UCSD-AML1 (cell line): Measurements from ENCODE around the gene KRTAP12-1.

Experiments
- DNase-seq: peaks from one replicate; lab custom pipeline; 2025; ENCODE audit not compliant: unreplicated experiment; lab: John Stamatoyannopoulos, UW

Gene KRTAP12-1, protein sequence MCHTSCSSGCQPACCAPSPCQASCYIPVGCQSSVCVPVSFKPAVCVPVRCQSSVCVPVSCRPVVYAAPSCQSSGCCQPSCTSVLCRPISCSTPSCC

DNA sequence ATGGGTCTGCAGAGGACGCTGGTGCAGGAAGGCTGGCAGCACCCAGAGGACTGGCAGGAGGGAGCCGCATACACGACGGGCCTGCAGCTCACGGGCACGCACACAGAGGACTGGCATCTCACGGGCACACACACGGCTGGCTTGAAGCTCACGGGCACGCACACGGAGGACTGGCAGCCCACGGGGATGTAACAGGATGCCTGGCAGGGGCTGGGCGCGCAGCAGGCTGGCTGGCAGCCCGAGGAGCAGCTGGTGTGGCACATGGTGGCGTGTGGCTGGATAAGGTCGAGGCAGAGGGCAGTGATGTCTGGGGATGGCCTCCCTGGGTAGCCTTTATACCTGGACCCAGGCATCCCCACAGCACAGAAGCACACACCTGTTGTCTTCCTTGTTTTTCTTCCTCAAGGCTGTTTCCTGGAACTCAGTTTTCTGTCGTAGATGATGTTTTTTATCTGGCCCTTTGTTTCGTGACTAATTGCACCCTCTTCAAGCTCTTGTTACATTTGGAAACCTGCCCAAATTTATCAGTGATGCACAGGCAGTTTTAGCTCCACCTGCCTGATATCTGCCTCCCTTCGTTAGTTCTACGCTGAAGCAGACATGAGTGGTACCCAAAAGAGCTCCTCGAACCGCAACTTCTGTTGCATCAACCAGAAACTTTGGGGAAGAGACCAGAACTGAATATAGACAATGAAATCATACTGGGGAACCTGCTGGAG is at the start of gene KRTAP12-1:
KRTAP12-1 (minus strand) TSS at position 303 of the 719 bp plus-strand sequence; CDS start at position 263, 40 bp downstream.
- no peak for DNase-seq

DNA sequence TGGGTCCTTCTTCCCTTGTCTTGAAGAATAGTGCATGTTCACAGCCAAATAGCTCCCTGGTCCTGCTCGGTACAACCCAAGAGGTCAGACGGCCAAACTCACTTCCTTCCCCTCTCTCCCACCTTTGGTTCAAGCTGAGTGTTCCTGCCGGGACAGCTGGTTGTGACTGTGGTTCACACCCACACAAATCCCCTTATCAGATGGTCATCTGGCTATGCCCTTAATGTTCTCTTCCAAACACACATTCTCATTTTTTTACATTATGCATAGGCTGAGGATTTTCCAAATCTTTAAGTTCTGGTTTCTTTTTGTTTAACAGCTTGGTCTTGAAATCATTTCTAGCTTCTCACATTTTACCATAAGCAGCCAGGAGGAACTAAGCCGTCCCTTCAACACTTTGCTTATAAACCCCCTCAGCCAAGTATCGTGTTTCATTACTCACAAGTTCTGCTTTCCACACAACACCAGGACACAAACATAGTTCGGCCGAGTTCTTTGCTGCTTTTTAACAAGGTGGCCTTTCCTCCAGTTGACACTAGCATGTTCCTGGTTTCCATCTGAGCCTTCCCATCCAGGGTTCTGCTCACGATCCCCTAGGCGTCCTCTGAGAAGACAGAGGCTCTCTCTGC is 49.1 kb upstream of the KRTAP12-1 start:
- DNase-seq, result no peak

DNA sequence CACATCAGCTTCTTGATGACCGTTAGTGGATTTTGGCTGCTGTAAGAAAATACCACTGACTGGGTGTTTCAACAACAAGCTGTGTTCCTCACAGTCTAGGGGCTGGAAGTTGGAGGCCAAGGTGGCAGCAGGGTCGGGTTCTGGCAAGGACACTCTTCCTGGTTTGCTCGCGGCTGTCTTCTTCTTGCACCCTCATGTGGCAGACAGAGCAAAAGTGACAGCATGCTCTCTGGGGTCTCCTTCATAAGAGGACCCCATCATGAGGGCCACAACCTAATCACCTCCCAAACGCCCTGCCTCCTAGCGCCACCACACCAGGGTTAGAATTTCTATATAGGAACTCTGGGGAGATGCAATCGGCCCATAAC is 48.0 kb upstream of the KRTAP12-1 start:
- no peak for DNase-seq

DNA sequence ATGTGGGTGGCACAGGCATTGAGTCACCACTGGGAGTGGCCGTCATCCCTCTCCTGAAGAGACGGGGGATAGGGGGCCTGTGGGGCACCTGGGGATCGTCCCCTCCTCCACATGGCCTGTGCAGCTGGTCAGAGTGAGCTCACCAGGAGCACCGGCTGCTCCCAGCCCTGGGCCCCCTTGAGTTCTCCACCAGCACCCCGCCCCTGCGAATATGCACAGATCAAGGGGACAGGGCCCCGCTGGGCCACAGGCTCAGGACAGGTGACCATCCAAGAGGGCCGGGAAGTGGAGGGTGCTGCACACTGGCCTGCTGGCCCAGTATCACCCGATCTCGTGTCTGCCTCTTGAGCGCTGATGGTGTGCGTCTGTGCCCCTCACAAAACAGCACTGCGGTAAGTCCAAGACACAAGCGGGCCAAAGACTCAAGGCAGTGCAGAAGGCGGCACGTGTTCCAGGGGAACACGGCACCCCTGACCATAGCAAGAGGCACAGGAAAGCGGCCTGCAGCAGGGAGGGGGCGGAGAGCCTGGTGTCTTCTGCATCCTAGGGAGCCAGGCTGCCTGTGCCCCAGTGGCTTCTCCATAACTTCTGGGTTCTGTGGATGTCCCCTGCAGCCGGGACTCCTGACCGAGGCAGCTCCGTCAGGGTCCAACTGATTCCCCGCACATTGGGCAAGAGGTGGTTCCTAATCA is 47.5 kb upstream of the KRTAP12-1 start:
- no peak for DNase-seq

DNA sequence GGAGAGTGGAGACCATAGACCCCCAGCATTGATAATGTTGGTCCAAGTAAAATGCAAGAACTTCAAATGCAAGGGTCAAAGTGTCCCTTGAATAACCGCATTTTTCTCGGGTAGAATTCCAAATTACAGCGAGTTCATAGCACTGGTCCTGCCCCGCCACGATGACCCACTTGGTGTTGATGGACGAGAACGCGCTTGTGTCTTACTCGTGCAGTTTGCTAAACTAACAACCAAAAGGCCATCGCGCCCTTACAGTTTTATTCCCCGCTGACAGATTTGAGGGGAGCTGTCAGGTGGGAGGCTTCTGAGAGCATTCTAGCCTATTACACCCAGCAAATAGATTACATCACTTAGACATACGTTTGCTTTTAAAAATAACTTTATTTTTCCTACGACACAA is 46.8 kb upstream of the KRTAP12-1 start:
- DNase-seq, result no peak

DNA sequence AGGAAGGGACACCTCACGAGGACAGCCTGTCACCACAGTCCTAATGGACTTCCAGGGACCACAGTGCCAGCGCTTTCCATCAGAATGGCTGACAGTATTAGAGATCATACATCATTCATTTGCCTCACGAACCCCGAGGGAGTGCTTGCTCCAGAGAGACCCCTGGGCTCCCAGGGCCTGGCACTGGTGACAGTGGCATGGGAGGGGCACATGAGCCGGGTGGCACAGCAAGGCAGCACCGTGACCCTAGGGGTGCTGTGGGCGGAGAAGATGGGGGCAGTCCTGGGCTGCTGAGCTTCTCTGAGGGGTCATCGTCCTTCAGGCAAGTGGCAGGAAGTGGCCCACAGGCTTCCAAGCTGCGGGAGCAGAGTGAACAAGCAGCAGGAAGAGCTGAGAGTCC is 45.8 kb upstream of the KRTAP12-1 start:
- DNase-seq, result no peak

DNA sequence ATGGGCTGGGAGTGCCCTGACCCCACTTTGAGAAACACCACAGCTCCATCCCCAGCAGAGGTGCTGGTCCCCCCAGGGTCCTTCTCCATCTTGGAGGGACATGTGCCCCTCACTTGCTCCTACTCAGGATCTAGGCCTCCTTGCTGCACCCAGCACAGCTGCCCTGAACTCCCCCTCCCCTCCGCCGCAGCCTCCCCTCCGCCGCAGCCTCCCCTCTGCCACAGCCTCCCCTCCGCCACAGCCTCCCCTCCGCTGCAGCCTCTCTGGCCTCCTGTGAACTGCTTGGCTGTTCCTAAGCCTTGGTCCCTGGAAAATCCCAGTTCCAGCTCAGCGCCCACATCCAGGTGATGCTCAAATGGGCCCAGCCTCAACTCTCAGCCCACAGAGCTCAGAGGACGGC is 45.4 kb upstream of the KRTAP12-1 start:
- no peak for DNase-seq

DNA sequence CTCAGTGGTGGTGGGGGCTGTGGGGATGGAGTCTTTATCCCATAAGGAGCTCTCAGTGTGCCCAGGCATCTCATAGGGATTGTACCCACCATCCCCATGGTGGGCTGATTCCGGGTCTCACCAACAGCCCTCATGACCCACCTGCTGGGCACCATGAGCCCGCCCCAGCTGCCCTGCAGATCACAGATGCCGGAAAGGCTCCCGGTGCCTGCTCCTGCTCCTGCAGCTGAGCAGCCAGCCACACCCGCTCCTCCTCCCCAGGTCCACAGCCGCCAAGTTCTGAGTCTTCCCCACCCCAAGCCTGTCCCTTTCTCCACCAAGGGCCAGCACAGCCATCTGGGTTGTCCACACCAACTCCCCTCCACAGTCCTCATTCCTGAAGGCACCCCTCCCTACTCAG is 44.9 kb upstream of the KRTAP12-1 start:
- DNase-seq, result no peak

DNA sequence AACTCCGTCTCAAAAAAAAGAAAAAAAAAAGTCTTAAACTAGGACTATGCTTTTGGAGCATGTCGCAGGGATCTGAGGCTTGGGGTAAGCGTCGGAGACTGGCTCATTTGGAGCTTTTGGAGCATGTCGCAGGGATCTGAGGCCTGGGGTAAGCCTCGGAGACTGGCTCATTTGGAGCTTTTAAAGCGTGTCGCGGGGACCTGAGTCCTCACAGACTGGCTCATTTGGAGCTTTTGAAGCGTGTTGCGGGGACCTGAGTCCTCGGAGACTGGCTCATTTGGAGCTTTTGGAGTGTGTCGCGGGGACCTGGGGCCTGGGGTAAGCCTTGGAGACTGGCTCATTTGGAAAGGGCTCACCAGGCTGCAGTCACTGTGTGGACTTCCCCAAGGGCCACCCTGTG is 43.0 kb upstream of the KRTAP12-1 start:
- no peak for DNase-seq

DNA sequence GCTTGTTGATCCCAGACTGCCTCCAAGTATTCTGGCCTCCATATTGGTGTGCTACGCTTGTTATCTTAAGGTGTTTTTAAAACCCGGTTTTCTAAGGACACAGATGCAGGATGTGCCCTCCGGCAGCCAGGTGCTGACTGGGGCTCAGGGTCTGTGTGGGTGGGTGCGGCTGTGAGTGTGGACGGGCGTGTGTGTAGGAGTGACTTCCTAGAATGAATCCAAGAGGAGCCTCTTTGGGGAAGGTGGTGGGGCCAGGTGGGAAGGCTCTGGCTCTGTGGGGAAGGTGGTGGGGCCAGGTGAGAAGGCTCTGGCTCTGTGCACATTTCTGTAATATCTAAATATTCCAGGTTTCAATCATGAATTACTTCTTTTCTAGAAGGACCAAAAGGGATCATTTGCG is 42.2 kb upstream of the KRTAP12-1 start:
- no peak for DNase-seq

DNA sequence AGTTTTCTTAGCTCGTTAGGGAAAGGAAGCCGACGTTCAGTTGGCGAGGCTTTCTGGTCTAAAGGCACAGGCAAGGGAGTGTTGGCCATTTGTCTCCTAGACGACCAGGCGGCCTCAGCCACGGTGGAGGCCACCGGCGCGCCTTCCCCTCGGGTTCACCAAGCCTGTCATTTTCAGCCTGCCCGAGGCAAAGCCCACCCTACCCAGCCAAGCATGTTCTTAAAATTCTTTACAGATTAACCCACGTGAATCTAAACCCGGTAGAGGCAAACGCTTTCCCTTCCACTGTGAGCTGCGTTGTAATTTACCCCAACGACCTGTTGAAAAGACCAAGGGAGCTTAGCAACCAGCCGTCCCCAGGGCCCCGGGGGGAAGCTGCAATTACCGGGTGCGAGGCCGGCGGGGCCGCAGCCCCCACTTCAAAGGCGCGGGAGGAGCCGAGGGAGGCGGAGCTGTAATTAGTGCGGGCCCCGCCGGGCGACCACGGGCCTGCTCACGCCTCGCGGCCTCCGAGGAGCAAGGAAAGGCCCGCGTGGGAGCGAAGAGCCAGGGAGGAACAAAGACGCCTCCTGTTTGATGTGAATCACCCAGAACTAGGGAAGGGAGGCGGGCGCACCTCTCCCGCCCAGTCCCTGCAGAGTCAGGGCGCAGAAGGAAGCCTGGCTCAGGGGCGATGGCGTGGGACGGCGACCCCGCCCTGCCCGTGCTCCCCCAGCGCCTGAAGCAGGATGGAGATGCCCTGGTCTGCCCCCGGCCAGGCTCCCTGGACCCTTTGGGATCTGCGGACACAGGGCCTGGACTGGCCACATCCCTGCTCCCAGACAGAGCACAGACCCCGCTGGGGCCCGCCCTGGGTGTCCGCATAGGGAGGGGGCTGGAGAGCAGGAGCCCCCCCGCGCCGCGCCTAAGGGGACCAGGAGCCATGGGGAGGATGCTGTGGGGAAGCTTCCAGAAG is 41.5 kb upstream of the KRTAP12-1 start:
- no peak for DNase-seq

DNA sequence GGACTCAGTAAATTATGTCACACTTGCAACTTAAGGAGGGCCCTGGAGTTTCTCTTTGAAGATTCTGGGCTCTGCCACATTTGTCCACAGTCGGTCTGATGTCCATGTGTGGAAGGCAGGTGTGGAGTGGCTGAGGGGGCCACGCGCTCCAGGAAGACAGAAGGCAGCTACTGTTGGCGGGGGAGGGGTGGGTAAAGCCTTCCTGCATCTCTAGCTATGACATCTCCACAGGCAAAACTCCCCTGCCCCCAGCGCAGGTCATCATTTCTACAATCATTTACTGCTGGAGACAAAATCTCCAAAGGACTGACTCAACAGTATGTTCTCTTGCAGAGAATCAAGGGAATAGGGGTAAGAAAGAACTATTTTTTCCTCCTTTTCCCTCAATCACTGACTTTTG is 40.8 kb upstream of the KRTAP12-1 start:
- DNase-seq, result no peak

DNA sequence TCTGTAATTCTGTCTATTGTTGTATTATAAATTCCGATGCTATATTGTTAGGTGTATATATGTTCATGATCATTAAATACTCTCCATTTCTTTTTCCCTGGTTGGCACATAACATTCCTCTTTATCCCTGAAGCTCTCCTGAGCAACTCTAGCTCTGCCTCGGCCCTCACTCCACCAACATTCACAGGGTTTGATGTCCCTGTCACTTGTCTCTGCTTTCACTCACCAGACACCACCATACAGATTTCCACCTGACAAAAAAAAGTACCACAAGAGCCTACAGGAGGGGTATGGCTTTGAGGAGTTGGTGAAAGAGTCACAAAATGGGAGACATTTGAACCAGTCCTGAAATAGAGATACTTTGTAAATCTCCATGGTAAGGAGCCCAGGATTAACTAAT is 38.2 kb upstream of the KRTAP12-1 start:
- no peak for DNase-seq

DNA sequence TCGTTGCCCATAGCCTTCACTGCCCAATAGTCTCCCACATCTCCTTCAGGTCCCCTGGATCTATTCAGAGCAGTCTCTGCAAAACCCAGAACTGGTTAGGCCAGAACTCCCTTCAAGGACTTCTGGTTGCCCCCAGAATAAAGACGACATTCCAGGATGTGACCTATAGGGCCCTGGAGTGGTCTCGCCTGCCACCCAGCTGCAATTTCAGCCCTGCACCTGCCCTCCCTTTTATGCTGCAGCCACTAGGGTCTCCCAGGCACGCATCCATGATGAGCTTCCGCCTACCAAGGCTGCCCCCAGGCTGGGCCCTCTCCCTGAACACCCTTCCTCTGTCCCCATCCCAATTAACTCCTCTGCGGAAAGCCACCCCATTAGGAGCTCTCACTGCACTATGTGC is 36.6 kb upstream of the KRTAP12-1 start:
- DNase-seq, result no peak

DNA sequence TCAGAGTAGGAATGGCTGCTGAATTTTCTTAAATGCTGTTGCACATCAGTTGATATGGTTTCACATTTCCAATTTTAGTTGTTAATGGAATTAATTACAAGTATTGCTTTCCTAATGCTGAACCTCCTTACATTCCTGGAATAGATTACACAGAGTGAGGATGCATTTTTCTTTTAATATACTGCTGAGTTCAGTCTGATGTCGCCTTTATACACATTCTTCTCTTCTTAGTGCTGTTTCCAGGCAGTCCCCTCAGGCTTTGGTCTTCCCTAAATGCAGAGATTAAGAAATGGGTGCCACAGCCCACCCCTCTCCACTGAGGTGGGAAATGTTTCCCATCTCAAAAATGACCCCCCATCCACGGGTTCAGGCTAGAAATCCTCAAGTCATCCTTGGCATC is 36.1 kb upstream of the KRTAP12-1 start:
- DNase-seq, result no peak

DNA sequence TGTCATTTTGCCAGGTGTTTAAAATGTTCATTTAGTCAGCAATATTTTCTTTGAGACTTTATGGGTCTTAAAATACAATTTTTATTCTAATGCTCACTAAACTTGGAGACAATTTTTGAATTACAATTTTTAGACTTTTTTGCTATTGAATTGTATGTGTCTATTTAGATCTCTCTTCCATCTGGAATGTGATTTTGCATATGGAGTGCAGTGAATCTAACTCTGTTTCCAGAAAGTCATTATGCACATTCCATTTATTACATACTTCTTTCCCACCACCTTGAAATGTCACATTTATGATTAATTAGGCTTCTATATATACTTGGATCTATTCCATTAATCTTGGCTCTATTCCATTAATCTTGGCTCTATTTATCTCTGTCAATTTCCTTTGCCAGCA is 35.0 kb upstream of the KRTAP12-1 start:
- no peak for DNase-seq

DNA sequence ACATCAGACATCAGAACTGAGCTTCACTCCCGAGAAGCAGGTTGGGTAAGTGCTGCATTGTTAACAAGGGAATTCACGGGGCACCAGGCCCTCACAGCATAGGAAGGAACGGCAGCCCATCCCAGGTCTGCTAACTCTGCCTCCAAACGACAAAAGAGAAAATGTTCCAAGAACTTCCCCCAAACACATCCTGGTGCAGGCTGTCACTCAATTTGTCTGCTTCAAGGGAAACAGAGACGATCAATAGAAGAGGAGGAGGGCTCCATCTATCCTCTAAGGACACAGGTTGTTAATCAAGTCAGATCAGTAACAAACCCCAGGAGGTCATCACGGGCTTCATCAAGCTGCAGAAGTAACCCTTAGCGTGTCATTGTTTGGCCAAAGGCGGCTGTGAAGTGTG is 32.9 kb upstream of the KRTAP12-1 start:
- no peak for DNase-seq

DNA sequence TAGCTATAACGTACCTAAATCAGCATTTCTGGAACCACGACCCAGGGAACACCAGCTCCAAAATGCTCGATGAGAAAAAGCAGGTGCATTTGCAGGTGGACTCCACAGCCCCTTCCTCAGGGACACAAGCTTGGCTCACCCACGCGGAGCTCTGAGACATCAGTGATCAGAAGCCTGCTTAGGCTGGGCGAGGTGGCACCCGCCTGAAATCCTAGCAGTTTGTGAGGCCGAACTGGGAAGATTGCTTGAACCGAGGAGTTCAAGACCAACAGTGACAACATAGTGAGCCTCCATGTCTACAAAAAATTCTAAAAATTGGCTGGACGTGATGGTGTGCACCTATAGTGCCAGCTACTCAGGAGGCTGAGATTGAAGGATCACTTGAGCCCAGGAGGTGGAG is 31.9 kb upstream of the KRTAP12-1 start:
- DNase-seq, result no peak

DNA sequence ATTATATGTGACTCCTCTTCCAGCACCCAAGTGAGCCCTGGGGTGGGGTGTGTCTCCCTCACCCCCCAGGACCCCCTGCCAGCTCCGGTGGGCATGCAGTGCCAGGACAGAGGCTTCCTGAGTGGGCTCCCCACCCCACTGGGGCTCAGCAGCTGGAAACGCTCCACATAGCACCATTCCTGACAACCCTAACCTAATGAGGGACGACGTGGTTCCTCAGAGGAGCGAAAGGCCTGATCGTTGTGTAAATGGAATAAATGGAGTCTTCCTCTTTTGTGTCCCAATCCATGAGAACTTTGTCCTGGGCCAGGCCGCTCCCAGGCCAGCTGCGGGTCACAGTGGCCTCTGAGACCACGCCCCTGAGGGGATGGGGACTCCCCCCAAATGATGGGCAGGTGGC is 31.2 kb upstream of the KRTAP12-1 start:
- no peak for DNase-seq

DNA sequence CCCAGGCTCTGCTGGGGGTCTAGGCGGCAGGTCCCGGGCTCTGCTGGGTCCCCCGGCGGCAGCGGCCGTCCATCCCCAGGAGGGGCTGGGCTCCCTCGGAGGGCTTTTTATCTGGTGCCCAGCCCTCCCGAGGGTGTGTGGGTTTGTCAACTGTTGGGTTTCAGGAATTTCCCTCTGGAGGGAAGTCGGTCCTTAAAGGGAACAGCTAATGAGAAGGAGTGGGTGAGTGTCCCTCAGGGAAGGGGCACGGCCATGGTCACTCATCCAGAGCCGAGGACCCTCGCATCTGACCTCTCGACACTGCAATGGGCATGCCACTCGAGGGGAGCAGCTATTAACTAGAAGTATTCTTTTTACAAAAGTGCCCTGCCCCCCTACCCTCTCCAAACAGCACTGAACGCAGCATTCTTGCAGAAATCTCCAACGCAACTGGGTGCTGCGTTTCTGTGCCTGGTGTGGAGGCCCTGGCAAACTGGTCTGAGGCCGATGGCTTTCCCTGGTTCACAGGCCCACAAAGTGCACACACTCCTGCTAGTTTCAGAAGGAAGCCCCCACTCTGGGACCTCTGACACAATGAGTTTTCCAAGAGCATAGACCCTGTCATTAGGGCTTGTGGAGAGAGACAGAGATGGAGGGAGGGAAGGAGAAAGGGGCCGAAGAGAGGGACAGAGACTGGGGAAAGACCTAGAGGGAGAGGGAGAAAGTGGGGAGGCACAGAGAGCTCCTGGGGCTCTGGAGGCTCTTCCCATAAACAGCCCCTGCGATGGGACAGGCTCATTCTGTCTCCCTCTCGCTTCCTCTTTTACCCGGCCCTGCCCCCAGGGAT is 30.5 kb upstream of the KRTAP12-1 start:
- no peak for DNase-seq
